GM21528 (cell line): ENCODE results near the gene COPS8.

Source experiments
- ATAC-seq: cut with Tn5 transposase; IDR thresholded peaks from one replicate; pipeline ENCODE4 v1.9.1; 2021; ENCODE audit warnings: mild to moderate bottlenecking, moderate library complexity; ENCODE audit not compliant: unreplicated experiment, low FRiP score

COPS8 gene

DNA sequence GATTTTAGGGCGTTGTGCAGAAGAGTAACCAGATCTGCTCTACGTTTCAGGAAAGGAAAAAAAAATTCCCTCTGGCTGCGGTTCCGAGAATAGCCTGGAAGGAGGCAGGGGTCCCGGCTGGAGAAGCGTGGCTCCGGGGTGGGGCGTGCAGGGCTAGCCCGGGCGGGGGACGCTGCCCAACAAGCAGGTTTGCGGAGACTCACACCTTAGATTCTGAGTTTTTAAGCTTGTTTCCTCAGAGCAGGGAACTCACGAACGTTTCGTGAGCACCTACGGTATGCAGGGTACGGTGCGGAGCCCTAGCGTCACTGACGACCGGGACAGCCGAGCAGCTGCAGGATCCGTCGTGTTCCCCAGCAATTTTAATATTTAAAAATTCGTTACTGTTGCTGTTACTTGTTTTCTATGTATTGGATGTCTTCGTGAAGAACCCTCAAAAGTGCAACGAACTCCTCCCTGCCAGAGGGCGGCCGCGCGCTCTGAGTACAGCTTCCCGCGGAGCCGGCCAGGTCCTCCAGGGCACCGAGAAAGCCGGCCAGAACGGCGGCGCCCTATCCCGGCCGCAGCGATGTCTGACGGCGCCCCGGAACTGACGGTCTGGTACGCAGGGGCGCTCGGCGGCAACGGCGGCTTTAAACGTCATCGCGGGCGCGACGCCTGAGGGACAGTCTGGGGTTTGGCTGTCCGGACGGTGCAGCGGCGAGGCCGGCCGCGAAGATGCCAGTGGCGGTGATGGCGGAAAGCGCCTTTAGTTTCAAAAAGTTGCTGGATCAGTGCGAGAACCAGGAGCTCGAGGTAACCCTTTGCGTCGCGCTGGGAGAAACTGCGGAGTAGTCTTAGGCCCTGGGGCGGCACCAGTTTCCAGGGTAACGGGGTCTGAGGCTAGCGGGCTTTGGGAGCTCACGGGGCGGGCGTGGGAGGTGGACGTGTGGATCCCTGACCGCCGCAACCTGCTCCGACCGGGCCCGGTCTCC is at the start of gene COPS8:
Gene COPS8, plus strand, starts transcription at position 642 of the 974 bp plus-strand sequence. Its CDS starts 76 bp downstream, at position 718.
- peak; percentile 99 for ATAC-seq

DNA sequence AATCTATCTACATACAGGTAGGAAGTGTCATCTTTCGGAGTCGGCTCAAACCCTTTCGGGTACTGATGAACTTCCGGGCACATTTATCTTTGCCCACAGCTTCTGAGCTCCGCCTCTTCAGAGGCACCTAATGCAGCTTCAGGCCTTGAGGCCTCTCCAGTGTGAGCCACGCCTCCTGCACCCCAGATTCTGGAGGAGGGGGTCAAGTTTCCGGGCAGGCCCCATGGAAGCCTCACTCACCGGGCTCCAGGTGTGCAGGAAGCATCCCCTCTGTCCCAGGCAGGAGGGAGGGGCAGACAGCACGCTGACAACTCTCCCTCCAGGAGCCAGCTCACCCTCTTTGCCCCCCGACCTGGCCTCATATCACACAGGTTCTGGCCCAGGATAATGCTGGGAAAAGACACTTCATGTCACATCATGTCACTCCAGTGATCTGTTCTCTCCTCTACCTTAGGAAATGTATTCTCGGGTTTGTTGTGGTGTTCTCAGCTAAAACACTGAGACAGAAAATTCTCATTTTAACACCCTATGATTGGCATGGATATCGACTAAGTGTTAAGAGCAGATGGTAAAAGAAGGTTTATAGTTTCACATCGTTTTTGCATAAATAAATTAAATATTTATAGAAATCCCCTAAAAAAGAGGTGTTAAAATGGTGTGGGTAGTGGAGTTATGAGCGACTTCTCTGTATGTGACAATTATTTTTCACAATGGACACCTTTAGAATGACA is 46.2 kb upstream of the COPS8 start:
- ATAC-seq, result no peak

DNA sequence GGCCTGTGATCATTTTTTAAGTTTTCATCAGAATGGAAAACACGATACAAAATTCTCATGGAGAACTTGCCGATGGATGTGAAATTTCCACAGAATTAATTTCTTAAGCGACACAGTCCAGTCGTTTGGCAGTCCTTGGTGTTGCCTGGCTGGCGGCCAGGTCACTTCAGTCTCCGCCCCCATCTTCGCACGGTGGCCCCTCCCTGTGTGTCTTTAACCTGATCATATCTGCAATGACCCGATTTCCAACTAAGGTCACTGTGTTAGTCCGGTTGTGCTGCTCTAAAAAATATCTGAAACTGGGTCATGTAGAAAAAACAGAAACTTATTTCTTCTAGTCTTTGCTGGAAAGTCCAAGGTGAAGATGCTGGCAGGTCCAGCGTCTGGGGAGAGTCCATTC is 44.5 kb upstream of the COPS8 start:
- no peak for ATAC-seq

DNA sequence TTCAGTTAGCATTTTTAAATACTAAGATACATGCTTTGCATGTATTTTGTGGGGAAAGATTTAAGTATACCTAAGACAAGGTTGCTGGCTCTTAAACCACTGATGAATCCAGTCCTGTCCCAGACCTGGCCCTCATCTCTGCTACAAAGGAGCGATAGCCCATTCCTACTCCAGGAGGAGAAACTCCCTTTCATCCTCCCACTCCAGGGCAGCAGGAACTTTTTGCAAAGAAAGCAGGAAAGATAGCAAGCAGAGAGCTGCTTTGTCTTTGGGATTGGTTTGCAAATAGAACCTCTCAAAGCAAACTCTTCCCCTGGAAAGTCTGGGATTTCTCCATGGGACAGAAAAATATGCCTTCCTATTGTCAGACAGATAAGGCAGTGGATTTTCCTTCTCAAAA is 43.6 kb upstream of the COPS8 start:
- no peak for ATAC-seq

DNA sequence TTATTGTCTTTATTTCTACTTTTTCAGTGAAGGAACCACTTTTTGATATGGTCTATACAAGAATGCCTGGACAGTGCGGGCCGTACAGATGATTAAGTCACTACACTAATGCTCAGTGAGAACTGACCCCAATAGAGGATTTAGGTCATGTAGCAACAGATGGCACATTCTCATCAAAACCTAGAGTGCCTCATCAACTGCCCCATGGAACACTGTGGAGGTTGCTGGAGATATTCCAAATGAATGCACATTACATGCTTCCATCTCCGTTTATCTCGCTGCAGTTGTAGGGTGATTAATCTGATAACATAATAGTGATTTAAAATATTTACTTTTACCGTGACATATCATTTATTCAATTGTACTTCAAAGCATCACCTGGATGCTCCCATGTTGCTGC is 41.8 kb upstream of the COPS8 start:
- no peak for ATAC-seq

DNA sequence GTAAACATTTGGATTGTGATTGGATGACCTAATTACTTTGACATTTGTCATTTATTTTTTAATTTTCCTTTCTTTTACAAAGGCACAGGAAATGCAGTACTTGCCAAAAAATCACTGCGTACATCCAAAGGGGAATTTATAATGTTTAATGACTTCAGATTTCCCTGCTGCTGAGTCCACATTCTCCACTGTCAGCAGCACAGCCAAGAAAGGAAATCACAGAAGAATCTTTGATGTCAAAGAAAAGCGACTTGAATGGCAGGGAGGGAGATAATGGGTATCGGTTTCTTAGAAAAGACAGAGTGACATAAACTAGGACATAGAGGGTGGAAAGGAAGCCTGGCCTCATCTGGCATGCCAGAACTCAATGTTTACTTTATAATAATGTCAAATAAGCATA is 41.4 kb upstream of the COPS8 start:
- ATAC-seq, result no peak

DNA sequence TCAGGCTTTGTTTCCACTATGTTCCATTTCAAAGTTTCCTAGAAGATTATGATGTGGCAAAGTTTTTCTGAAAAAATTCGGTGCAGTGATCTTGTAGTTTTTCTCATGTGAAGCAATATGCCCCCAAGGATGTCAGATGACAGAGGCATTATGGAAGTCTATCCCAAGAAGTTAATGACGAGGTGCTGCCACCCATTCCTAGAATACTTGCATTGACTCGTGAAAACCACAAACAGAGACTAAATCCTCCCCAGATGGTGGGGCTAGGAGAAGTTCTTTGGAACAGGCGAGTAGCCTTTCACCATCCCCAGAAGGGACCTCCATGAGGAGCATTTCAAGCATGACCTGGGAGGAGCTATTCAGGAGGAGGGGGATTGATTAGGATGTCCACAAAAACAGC is 40.2 kb upstream of the COPS8 start:
- no peak for ATAC-seq

DNA sequence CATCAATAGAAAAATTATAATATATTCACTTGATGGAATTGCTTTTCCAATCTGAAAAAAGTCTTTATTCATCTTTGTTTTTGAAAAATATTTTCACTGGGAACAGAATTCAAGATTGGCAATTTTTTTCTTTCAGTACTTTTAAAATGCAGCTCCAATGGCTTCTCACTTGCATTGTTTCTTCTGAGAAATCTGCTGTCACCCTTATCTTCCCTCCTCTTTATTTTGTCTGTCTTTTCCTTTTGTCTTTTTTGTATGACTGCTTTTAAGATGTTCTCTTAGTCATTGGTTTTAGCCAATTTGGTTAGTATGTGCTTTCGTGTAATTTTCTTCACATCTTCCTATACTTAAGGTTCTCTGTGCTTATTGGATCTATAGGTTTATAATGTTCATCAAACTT is 37.1 kb upstream of the COPS8 start:
- no peak for ATAC-seq

DNA sequence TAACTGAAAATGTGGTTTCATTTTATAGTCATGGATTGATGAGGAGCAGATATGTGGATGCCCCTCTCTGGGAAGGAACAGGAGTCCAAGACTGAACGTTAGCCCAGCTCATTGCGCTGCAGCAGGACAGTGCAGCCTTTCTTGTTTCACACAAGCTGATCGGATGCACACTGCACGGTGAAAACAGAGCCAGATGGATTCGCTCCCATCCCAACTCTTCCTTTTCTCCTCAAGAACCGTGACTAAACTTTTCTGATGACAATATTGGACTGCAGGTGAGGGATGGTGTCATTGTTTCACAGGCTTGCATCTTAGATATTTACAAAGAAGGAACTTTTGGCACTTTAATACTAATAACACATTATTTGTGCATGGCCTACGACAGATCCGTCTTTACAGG is 33.8 kb upstream of the COPS8 start:
- no peak for ATAC-seq

DNA sequence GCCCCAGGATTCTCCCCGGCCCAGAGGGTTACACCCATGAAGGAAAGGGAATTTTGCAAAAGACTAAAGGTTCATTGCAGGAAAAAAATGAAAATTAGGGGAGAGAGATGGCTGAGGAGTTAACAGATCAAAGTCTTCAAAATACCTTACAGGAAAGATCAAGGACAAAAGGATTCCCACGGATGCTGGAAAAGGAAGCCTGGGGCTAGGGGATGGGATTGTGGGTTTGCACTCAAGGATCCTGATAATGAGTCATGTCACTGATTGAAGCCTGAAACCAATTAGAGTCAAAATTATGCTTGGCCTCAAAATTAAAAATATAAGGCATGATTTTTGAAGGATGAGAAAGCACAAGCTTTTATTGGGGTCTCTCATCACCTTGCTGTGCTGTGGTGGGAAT is 32.6 kb upstream of the COPS8 start:
- ATAC-seq, result no peak

DNA sequence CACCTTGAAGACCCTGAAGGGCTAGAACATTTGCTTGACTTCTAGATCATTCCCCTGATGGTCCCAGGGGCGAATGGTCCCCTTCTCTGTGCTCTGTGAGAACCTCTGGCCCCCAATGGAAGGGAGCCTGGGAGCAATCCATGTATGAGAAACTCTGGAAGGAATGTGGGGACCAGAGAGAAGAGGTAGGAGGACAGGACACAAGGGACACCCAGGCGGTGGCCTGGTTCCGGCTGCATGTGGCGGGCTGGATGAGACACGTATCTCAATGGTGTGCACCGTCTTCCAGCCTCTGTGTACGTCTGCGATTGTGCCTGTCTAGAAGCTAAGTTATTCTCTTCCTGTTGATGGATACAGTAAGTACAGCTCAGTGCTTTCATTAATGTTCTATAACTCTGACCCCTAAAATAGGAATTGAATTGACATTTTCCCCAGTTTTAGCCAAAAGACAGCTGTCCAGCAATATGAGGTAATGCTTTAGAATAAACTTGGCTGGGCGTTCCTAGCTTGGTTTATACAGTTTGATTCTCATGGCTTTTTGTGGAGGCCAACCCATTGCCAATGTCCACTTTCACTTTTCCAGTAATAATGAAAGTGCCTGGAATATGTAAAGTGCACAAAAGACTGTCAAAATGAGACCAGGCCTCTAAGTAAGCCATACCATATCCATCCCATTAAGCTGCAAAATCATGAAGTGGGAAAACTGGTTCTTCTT is 30.1 kb upstream of the COPS8 start:
- no peak for ATAC-seq

DNA sequence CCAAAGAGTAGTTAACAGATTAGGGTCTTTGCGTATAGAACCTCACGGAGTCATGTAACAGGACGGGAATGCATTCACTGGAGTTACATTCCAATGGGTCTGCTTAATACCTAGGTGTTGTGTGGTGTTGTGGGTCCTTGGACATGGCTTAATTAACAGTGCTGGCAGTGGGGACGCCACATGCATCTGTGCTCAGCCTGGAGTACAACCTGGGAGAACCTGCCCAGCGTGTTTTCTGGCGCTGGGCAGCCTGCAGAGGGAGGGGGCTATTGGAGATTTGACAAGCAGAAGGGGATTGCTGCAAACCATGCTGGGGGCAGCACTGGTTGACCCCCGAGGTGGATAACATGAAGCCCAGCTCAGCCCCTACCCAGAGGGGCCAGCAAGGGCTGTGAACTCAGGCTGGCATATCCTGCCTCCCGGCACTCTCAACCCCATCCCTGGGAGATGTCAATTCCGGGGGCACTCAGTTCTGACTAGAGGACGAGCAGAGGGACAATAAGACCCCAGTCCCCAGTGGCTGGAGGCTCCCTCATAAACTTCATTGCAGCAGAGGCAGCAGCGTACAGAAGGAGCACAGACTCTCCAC is 29.3 kb upstream of the COPS8 start:
- ATAC-seq, result no peak

DNA sequence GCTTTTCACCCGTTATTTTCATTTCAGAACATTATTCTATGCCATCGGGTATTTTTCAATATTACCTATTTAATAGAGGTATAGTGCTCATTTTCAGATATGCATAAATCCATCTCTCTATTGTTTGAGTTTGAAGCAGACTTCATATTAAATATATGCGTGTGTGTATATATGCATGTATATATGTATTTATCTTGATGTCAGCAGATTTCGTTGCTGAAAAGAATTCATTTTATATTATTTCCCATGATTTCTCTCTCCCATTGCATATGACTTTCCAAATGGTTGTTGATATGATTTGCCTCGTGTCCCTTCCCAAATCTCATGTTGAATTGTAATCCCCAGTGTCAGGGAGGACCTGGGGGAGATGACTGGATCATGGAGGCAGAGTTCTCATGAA is 28.6 kb upstream of the COPS8 start:
- ATAC-seq, result no peak

DNA sequence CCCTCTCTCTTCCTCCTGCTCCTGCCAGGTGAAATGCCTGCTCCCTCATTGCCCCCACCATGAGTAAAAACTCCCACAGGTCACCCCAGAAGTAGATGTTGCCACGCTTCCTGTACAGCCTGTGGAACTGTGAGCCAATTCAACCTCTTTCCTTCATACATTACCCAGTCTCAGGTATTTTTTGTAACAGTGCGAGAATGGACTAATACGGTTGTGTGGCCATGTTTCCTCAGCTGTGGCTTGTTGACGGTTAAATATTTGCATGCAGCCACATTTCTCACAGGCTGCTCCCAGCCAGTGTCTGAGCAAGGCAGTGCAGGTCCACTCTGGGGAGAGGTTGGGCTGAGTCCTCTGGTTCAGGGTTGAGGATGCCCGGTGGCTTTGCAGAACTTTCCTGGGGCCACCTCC is 27.8 kb upstream of the COPS8 start:
- ATAC-seq, result peak; percentile 76

DNA sequence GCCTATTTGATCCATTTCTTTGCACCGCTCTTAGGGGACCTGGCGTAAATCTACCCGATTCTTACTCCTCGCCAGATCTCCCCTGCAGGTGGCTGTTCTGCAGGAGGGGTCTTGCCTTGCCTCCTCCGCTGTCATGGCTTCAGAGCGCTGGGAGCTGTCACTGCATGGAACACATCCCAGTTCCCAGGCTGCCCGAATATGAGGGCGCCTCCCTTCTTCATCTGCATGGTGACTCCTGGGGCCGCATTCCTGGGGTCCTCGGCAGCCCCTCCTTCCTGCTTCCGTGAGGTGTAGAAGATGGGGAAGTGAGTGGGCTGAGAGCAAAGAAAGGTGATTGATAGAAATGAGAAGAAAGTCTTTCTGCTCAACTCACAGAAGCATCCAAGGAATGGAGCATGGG is 27.3 kb upstream of the COPS8 start:
- ATAC-seq, result no peak

DNA sequence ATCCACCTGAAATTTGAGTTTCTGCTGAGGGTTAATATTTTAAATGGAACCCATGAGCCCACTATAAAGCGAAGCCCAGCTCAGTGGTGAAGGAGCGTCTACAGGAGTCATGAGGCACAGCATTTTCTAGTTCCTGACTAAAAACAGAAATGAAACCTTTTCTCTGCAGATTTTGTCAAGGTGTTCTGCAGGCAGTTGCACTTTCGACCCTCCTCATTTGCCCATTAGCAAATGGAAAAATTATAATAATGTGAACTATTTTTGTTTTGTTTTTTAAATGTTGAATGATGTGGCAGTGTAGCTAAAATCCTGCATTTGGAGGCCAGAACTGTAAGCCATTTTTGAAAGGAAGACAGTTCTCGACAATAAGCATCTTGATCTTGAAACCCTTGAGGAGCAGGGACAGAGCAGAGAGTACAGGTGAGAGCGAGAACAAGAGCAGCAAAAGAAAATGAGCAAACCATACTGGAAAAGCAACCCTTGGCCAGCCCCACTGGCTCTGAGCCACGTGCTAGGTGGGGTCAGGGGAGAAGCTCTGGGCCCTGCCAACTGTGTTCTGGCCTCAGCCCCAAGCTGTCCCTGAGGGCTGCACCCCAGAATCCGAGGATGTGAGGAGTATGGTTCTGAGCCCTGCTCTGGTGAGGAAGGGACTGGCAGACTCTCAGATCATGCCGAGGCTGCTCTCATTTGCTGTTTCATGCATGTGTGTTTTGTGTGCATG is 26.4 kb upstream of the COPS8 start:
- ATAC-seq, result peak; percentile 80

DNA sequence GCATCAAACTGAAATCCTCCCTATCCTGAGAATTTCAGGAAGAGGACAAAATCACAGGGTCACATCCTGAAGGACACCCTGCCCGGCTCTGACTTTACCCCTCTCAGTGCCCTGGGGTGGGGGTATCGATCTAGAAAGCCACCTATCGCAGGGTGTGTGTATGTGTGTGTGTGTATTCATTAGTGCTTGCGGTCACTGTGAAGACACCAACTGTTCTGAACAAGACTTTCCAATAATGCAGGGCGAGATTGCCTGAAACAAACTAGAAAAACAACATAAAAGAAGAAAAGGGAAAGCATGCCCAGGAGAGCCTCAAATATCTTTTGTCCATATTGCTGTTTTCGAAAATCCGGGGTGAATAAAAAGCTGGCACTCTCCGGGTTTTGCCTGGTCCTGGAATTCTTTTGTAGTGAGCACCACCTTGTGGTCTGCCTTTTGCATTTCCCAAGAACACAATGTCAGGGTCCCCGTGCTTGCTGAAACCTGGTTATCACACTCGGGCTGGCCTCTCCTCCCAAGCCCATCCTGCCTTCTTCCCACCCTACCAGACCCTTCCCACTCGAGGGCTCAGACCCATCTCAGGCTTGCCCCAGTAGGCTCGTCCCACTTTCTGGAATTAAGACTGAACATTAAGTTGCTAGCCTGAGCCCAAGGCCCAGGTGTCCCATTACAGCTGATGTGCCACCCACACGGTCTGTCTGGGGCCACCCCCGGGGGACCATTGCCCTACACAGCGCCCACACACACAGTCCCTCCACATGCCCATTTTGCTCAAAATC is 25.0 kb upstream of the COPS8 start:
- ATAC-seq, result no peak

DNA sequence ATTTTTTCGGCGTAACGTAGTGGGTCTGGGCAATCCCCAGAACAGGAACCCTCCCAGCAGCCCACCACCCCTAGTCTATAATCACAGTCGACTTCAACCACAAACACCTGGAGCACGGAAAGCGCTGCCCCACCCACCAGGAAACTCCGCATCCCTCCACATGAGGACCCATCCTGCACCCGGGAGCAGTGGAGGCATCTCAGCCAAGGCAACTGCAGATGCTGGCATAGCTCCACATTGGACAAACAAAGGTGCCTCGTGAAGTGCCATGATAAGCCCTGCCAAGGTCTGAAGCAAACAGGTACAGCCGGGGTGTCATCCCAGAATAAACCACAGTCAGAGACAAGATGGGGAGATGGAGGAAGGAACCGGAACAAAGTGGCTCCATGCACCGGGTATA is 24.3 kb upstream of the COPS8 start:
- ATAC-seq, result no peak

DNA sequence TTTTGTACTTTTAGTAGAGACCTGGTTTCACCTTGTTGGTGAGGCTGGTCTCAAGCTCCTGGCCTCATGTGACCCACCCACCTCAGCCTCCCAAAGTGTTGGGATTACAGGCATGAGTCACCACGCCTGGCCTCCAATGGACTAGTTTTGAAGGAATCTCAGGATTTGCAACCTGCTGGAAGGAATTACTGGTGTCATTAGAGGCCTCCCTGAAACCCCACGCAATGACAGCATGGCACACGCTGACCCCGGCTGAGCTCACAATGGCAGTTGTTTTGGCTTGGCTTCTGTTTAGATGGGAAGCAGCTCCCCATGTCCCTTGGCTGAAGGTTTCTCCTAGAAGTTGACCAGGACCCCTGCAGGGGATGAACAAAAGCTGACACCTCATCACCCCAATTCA is 23.1 kb upstream of the COPS8 start:
- ATAC-seq, result no peak
